HG03139 (cell line): ENCODE data around the gene SPATA4.

ENCODE experiments used
- ATAC-seq: cut with Tn5 transposase; IDR thresholded peaks from one replicate; pipeline ENCODE4 v1.9.1; 2021; ENCODE audit not compliant: unreplicated experiment

Gene SPATA4

DNA sequence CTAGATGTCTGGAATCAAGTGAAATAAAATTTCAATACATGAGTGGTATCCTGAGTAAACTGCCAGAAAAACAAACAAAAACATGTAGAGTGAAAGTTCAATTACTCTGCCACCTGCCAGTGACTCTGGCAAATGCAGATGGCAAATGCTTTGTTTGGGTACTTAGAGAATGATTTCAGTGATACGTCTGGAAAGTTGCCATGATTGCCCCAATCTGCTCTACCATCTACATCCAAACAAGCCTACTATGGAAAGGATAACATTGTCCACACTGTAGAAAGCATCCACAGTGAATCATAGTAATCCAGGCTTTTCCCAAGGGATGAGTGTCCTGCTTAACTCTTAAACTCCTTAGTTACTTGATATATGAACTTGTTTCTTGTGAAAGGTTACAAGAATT is 3.4 kb downstream of the SPATA4 start:
- no peak for ATAC-seq

DNA sequence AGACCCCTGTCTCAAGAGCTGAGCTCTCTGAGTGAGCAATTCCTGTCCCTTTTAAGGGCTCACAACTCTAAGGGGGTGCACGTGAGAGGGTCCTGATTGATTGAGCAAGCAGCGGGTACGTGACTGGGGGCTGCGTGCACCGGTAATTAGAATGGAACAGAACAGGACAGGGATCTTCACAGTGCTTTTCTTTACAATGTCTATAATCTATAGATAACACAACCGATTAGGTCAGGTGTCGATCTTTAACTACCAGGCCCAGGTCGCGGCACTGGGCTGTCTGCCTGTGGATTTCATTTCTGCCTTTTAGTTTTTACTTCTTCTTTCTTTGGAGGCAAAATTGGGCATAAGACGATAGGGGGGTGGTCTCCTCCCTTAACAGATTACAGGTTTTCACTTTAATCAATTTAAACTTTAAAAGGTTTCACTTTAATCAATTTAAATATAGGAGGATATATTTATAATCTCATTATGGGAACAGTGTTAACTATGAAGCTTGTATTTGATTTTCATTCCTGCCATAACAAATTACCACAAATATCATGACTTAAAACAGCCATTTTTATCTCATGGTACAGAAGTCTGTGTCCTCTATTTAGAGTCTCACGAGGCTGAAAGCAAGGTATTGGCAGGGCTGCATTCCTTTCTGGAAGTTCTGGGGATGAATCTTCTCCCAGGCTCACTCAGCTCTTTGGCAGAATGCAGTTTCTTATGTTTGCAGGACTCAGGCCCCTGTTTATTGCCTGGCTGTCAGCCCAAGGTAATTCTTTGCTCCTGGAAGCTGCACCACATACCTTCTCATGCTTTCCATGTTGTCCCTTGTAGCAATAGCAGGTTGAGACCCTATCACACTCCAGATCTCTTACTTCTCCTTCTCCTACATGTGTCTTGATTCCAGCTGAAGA is 5.2 kb downstream of the SPATA4 start:
- no peak for ATAC-seq

DNA sequence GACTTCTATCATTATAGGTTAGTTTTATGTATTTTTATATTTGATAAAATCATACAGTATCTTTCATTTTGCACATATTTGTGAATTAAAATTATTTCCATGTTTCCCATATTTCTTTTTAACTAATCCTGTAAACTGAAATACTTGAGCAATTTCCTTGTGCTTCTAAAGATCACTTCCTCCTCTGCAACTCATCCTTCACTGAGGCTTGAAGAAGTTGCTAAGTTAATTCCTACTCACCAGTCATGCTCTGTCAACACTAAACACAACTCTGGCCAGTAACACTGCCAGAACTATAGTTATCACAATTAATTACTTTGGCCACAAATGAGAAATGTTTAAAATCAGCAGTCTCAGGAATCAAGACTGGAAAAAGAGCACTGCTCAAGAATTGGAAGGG is 6.7 kb downstream of the SPATA4 start:
- ATAC-seq: no peak

DNA sequence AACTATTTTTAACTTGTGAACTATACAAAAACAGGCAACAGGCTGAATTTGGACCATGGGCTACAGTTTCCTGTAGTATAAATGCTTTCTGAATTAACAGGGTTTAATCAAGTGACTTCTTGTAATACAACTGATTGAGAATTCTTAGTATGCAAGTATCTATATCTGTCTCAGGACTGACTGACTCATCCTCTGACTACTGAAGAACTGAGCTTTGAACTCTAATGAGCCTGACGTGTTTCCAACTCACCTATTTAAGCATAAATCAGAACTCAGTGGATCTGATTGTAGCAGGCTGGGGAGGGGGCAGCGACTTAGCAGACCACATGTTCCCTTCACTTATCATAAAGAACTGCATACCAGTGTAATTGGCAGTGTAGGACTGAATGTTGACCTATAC is 7.8 kb downstream of the SPATA4 start:
- no peak for ATAC-seq

DNA sequence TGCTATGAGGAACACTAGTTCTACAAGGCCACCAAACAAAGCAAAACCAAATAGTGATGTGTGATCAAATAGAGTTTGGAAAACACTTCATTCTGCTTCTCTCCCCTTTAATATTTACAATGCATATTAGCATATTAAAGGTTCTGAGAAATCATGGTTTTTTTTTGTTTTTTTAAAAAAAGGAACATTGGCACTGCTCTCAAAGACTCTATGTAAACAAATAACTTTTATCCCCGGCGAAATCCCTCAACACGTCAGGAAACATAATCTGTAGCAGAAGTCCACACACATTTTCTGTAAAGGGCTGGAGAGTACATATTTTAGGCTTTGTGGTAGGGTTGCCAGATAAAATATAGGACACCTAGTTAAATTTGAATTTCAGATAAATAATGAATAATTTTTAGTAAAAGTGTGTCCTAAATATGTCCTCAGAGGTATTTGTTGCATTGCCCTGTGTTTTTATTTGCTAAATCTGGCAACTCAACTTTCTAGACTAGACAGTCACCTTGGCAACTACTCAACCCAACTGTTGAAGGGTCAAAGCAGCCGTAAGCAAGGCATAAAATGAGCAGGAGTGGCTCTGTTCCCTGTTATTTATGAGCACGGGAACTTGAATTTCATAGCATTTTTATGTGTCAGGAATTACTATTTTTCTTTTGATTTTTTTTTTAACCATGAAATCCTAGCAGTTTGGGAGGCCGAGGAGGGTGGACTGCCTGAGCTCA is 8.6 kb downstream of the SPATA4 start:
- ATAC-seq: no peak

DNA sequence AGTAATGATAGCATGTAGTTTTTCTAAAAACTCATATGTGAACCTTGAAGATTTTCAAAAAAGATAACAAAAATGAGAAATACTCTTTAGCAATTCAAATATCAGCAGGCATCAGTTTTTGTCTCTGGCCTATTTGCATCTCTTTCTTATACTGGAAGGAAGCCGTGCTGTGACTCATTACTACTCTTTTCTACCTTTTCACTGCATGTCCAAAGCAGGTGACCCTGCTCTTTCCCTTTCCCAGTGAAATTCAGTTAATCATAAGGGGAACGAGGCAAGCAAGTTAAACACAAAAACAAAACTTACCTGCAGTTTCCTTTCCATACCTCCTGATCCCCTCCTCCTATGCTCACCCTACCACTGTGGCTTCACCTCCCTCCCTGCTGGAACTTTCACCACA is 9.3 kb downstream of the SPATA4 start:
- ATAC-seq: no peak

DNA sequence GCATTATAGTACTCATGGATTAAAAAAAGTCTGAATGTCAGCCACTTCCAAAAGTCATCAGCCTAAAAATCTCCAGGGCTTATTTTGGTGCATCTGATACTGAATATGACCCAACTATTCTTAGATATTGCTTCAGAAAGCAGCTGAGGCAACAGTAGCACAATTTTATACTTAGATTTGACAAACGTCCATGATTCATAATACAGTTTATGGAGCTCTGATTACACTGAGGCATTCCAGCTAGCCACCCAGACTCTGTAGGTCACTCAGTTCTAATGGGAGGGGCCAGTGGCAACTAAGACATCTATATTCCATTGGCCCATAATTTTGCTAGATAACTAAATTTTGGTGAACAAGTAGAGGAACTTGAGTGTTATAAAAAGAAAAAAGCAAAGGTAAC is 10.3 kb downstream of the SPATA4 start:
- no peak for ATAC-seq

- ATAC-seq: no peak
Measured at GRCh38 chr4:176163041-176163440, 32.3 kb downstream of the SPATA4 start.

GRCh38 chr4:176156656-176157055 is 38.7 kb downstream of the SPATA4 start:
- no peak for ATAC-seq

DNA sequence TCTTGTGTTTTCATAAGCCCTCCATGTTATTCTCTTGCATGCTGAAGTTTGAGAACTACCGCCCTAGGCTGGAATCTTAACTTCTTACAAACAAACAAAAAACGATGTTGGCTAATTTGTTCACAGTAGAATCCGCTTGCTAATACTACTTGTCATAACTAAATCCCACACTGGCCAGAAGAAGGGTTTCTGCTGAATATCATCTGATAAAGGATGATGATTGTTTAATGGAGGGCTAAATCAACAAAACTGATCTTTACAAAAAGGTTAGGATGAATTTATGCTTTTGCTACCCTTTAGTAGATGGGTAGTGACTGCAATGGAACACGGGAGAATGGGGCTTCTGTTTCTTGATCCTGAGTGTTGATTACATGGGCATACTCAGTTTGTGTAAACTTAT is 42.3 kb downstream of the SPATA4 start:
- ATAC-seq: no peak

- no peak for ATAC-seq
Measured at GRCh38 chr4:176150704-176151103, 44.7 kb downstream of the SPATA4 start.

GRCh38 chr4:176150356-176150682 is 45.1 kb downstream of the SPATA4 start:
- no peak for ATAC-seq

DNA sequence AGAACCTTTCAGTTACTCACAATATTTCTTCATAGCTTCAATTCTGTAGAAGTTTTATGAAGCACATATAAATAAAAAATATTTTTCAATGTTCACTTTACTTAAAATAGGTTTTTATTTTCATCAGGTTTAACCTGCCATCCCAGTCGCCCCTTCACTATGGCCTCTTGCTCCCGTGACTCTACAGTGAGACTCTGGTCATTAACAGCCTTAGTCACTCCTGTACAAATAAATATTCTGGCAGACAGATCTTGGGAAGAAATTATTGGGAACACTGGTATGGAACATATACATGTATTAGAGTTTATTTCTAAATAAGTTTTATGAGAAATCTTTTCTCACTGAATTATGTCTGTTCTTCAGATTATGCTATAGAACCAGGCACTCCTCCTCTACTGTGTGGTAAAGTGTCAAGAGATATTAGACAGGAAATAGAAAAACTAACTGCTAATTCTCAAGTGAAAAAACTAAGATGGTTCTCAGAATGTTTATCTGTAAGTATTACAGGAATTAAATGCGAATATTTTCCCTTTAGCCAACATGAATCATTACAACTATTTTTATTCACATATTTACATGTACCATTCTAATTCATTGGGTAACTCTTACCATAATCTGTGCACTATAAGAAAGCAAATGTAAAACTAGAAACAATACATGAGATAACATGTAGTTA is 45.6 kb downstream of the SPATA4 start:
- ATAC-seq: no peak

DNA sequence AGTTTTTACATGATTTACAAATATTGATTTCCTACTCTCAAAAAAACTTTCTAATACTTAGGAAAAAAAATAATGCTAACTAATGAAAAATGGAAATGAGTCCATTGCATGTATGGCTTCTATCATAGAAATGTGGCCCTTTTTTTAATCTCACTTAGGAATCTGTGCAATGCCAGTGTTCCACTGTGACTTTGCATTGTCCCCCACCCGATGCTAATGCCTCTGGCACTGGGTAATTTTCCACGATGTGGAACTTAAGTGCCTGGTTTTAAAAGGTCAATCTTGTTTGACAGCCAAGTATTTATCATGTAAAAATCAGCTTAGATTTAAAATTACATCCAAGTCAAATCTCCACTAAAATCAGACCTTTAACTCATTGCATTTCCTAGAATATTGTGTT is 53.1 kb downstream of the SPATA4 start:
- no peak for ATAC-seq

- no peak for ATAC-seq
Measured at GRCh38 chr4:176139518-176139917, 55.9 kb downstream of the SPATA4 start.

GRCh38 chr4:176137631-176138030 is 57.8 kb downstream of the SPATA4 start:
- ATAC-seq: no peak

DNA sequence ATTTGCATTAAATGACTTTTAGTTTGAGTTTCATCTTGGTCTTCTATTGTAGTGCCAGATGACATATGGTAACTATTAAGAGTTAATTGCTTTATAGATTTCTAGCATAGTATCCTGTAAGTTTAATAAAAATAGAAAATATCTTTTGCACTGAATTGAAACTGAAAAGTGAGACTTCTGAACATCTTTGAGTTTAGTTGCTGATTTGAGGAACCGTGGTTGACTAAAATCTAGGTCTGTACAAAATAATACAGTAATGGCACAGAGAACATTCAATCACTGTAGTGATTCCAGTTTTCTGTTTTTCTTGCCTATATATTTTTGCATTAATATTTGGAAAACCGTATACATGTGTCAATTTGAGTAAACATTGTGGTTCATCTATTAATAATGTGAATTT is 60.7 kb downstream of the SPATA4 start:
- ATAC-seq: no peak
